DND-41 (cell line): Measurements from ENCODE around the gene SND1.

ENCODE experiments used
- ATAC-seq: fragments of 200-7000 bp; cut with Tn5 transposase; 3 replicates; pipeline ENCODE4 v1.9.1; 2021; ENCODE audit warnings: low read depth; ENCODE audit not compliant: insufficient read depth
- DNase-seq: peaks from one replicate; pipeline ENCODE4 v3.0.0-alpha.2; 2020
- H2AFZ ChIP-seq: 2 replicates; pipeline ENCODE4 v1.6.0; 2012; ENCODE audit warnings: low read depth, low read length
- H3K27ac ChIP-seq: 2 replicates; pipeline ENCODE4 v1.5.1; 2012; ENCODE audit warnings: low read length, inconsistent platforms
- H3K27me3 ChIP-seq: fragments of 200-600 bp; sonication (generic); 2 replicates; pipeline ENCODE4 v1.6.0; 2012; ENCODE audit warnings: low read length, mild to moderate bottlenecking, inconsistent platforms; ENCODE audit not compliant: insufficient read depth, poor library complexity
- H3K36me3 ChIP-seq: 2 replicates; pipeline ENCODE4 v1.5.1; 2012; ENCODE audit warnings: low read length, inconsistent platforms; ENCODE audit not compliant: insufficient read depth
- H3K4me1 ChIP-seq: 2 replicates; pipeline ENCODE4 v1.5.1; 2012; ENCODE audit warnings: mild to moderate bottlenecking, low read length; ENCODE audit not compliant: insufficient read depth
- H3K4me2 ChIP-seq: 2 replicates; pipeline ENCODE4 v1.6.0; 2012; ENCODE audit warnings: mild to moderate bottlenecking, moderate library complexity, low read length, inconsistent platforms; ENCODE audit not compliant: insufficient read depth
- H3K4me3 ChIP-seq, 2 experiments: fragments of 200-600 bp in 1 of 2; shearing (Covaris generic) in 1 of 2; 2 replicates each; pipeline ENCODE4 v1.5.1; 2012 to 2016; ENCODE audit warnings: inconsistent platforms in 2 of 2, low read length in 2 of 2, mild to moderate bottlenecking in 2 of 2, low read depth in 1 of 2, moderate library complexity in 1 of 2
- H3K79me2 ChIP-seq: 2 replicates; pipeline ENCODE4 v1.6.0; 2012; ENCODE audit warnings: low read length, inconsistent platforms; ENCODE audit not compliant: insufficient read depth
- H3K9ac ChIP-seq: 2 replicates; pipeline ENCODE4 v1.6.0; 2012; ENCODE audit warnings: low read depth, mild to moderate bottlenecking, inconsistent platforms, low read length, moderate library complexity
- H3K9me3 ChIP-seq: 2 replicates; pipeline ENCODE4 v1.5.1; 2012; ENCODE audit warnings: low read length, moderate library complexity, mild to moderate bottlenecking, inconsistent platforms; ENCODE audit not compliant: insufficient read depth, severe bottlenecking
- H4K20me1 ChIP-seq: 2 replicates; pipeline ENCODE4 v1.6.0; 2012; ENCODE audit warnings: low read length; ENCODE audit not compliant: insufficient read depth
- EZH2 ChIP-seq: IDR thresholded peaks from 3 replicates; pipeline ENCODE4 v1.6.1; 2012; ENCODE audit warnings: borderline replicate concordance, low read depth, mild to moderate bottlenecking, moderate library complexity, low read length, inconsistent platforms; ENCODE audit not compliant: severe bottlenecking
- TF ChIP-seq, protein P1 (sequence below): IDR thresholded peaks from 2 replicates; pipeline ENCODE4 v1.5.1; 2012; ENCODE audit warnings: borderline replicate concordance, low read length, moderate library complexity, mild to moderate bottlenecking; ENCODE audit not compliant: poor library complexity, severe bottlenecking; ENCODE audit errors: extremely low read depth

The SND1 gene

DNA sequence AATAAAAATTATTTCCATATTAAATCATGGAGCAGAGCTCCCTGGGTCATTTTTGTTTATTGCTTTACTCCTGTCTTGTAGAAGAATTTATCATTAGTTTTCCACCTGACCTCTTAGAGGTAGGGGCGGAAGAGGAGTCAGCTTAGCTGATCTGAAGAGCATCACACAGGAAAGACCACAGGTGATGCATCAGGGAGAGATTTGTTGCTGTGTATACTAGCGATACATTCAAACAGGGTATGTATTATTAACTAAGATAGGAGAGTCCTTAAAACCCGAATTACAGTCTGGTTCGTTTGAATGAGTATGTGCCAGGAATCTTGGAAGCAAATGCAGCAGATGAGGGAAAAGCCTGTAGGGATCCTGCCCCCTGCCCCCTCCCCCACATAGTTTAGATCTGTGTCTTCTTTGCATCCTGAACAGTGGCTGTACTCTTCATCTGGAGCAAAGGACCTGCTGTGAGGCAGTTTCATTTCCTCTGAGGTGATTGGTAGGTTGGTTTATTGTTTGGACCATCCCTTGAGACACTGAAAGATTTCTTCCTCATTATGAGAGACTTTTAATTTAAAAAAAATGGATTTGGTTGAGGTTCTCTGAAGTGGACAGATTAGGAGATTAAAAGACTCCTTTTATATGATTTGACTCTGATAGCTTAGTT is 177.0 kb downstream of the SND1 start:
- no peak for TF ChIP-seq EZH2
- TF ChIP-seq, protein P1, sequence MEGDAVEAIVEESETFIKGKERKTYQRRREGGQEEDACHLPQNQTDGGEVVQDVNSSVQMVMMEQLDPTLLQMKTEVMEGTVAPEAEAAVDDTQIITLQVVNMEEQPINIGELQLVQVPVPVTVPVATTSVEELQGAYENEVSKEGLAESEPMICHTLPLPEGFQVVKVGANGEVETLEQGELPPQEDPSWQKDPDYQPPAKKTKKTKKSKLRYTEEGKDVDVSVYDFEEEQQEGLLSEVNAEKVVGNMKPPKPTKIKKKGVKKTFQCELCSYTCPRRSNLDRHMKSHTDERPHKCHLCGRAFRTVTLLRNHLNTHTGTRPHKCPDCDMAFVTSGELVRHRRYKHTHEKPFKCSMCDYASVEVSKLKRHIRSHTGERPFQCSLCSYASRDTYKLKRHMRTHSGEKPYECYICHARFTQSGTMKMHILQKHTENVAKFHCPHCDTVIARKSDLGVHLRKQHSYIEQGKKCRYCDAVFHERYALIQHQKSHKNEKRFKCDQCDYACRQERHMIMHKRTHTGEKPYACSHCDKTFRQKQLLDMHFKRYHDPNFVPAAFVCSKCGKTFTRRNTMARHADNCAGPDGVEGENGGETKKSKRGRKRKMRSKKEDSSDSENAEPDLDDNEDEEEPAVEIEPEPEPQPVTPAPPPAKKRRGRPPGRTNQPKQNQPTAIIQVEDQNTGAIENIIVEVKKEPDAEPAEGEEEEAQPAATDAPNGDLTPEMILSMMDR: no peak
- Histone ChIP-seq H4K20me1 (no peaks in the 10 kb centered on the region; the same call in 1 of the 2 replicates), H2AFZ (no peak overlapping the region), H3K9me3 (no peaks in the 10 kb centered on the region), H3K9ac (no peak overlapping the region), H3K4me3 (no peak overlapping the region), H3K79me2 (no peaks in the 10 kb centered on the region), H3K27ac (no peak overlapping the region), H3K4me1 (no peaks in the 10 kb centered on the region), H3K4me2 (no peak overlapping the region), H3K27me3 (no peaks in the 10 kb centered on the region), H3K36me3 (peaks cover 6% of the 10 kb centered on the region; the same call in 1 of the 2 replicates)
- no peak for DNase-seq
- ATAC-seq: no peak

DNA sequence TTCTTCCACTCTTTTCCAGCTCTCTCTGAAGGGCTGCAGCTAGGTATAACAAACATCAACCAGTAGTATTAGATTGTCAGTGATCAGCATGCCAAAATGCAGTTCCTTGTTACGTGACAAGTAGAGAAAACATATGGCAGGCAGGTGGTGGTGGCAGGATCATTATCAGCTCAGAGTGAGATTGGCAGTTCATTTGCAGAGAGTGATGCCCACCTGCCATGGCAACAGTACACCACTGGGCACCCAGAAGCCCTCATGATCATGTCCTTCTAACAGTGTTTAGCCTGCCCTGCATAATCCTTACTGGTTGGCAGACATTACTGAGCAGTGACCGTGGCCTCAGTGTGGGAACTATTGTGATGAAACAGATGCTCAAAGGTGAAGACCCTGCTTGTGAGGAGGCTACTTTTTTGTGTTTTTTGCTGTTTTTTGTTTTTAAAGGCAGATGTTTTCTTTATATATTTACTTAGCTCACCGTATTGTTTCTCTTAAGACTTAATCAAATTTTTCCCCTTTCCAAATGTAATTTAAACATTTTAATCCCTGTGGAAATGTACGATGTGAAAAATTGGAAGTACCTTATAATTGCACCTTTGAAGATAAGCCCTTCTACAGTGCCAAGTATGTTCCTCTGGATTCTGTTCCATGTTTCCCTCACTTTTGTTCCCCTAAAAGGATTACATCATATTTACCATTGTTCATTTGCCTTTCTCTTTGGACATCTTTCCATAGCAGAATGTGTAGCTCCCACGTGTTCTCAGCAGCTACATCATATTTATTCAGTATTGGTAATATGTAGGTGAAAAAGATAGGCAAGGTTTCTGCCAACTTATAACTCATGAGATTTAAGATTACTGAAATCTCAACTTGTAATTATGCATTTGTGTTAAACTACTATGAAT is 179.6 kb downstream of the SND1 start:
- no peak overlapping the region for H3K4me2 ChIP-seq
- ATAC-seq: no peak
- H3K36me3 ChIP-seq: peaks cover 13% of the 10 kb centered on the region; the same call in 1 of the 2 replicates
- DNase-seq: no peak
- H3K4me1 ChIP-seq: no peaks in the 10 kb centered on the region
- H3K9me3 ChIP-seq: peaks cover 5% of the 10 kb centered on the region
- no peaks in the 10 kb centered on the region; the same call in 1 of the 2 replicates for H4K20me1 ChIP-seq
- no peak overlapping the region for H3K27ac ChIP-seq
- no peak overlapping the region for H3K4me3 ChIP-seq
- TF ChIP-seq EZH2: no peak
- TF ChIP-seq, protein P1: no peak
- H2AFZ ChIP-seq: no peak overlapping the region
- H3K79me2 ChIP-seq: no peaks in the 10 kb centered on the region
- no peaks in the 10 kb centered on the region for H3K27me3 ChIP-seq
- no peak overlapping the region for H3K9ac ChIP-seq

DNA sequence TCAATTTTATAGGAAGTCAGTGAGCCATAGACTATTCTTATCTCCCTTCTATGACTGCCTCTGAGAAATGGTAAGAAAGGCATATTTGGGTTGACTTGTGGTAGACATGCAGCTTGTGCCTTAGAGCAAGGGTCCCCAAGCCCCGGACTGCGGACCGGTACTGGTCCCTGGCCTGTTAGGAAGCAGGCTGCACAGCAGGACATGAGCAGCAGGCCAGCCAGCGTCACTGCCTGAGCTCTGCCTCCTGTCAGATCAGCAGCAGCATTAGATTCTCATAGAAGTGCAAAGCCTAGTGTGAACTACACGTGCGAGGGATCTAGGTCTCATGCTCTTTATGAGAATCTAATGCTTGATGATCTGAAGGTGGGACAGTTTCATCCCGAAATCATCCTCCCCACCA is 180.6 kb downstream of the SND1 start:
- H3K27me3 ChIP-seq: no peaks in the 10 kb centered on the region
- H3K9me3 ChIP-seq: peaks cover 8% of the 10 kb centered on the region
- no peak overlapping the region for H3K4me3 ChIP-seq
- no peak overlapping the region for H3K9ac ChIP-seq
- H2AFZ ChIP-seq: no peak overlapping the region
- H3K36me3 ChIP-seq: peaks cover 16% of the 10 kb centered on the region; the same call in 1 of the 2 replicates
- no peak overlapping the region for H3K4me2 ChIP-seq
- H3K4me1 ChIP-seq: no peaks in the 10 kb centered on the region
- no peaks in the 10 kb centered on the region for H3K79me2 ChIP-seq
- ATAC-seq (no peak), DNase-seq (no peak)
- H4K20me1 ChIP-seq: no peaks in the 10 kb centered on the region; the same call in 1 of the 2 replicates
- no peak overlapping the region for H3K27ac ChIP-seq
- TF ChIP-seq, protein P1: no peak
- TF ChIP-seq EZH2: no peak
